Activated CD8-positive, alpha-beta T cell treated with anti-CD3 and anti-CD28 coated beads for 36 hours (primary cell): Measurements from ENCODE around the gene BCL11B. TPM values are rescaled to one million over a fixed set of nuclear protein-coding genes. Genes with fewer than 3 reads are reported as not detected.

Source experiments
- ATAC-seq: fragments of 200-7000 bp; cut with Tn5 transposase; one replicate; pipeline ENCODE4 v1.10.0; 2021; ENCODE audit warnings: mild to moderate bottlenecking, moderate library complexity
- CTCF ChIA-PET: fragments of 350-600 bp; sonication (Branson Sonifier 250); formaldehyde crosslinking; loops from one replicate; lab custom pipeline; 2021; ENCODE audit warnings: antibody characterized with exemption; lab: Charles Lee
- POLR2A ChIA-PET: fragments of 350-600 bp; sonication (Branson Sonifier 250); formaldehyde crosslinking; loops from one replicate; lab custom pipeline; 2021; ENCODE audit warnings: antibody characterized with exemption; lab: Charles Lee
- DNase-seq: peaks from one replicate; pipeline ENCODE4 v3.0.0-alpha.2; 2020
- H3K27ac Mint-ChIP-seq: one replicate; pipeline ENCODE4 v1.8.0; 2021; ENCODE audit warnings: mild to moderate bottlenecking, mixed read lengths
- H3K27me3 Mint-ChIP-seq: one replicate; pipeline ENCODE4 v1.8.0; 2021; ENCODE audit warnings: mixed read lengths
- H3K36me3 Mint-ChIP-seq: one replicate; pipeline ENCODE4 v1.8.0; 2021; ENCODE audit warnings: low read depth, mixed read lengths
- H3K4me1 Mint-ChIP-seq: one replicate; pipeline ENCODE4 v1.8.0; 2021; ENCODE audit warnings: low read depth, mixed read lengths
- H3K4me3 Mint-ChIP-seq: one replicate; pipeline ENCODE4 v1.8.0; 2021; ENCODE audit warnings: mild to moderate bottlenecking, moderate library complexity, mixed read lengths
- H3K9me3 Mint-ChIP-seq: one replicate; pipeline ENCODE4 v1.8.0; 2021; ENCODE audit warnings: mixed read lengths
- intact Hi-C: fragments of 100-400 bp; cut with micrococcal nuclease; formaldehyde crosslinking; loops from one replicate; pipeline ENCODE4 v1.10.0; 2022
- total RNA-seq, 2 experiments: library from RNA; stranded (reverse); gene quantifications; one replicate each; pipeline ENCODE4 v1.2.3, GENCODE V29; 2021
- TF ChIP-seq, protein P1 (sequence below): fragments of 200-600 bp; IDR thresholded peaks from one replicate; pipeline ENCODE4 v1.8.0; 2022; ENCODE audit warnings: antibody characterized with exemption, mild to moderate bottlenecking

BCL11B gene
- 10 to 100 TPM; 48.5 to 53.0 TPM for total RNA-seq

DNA sequence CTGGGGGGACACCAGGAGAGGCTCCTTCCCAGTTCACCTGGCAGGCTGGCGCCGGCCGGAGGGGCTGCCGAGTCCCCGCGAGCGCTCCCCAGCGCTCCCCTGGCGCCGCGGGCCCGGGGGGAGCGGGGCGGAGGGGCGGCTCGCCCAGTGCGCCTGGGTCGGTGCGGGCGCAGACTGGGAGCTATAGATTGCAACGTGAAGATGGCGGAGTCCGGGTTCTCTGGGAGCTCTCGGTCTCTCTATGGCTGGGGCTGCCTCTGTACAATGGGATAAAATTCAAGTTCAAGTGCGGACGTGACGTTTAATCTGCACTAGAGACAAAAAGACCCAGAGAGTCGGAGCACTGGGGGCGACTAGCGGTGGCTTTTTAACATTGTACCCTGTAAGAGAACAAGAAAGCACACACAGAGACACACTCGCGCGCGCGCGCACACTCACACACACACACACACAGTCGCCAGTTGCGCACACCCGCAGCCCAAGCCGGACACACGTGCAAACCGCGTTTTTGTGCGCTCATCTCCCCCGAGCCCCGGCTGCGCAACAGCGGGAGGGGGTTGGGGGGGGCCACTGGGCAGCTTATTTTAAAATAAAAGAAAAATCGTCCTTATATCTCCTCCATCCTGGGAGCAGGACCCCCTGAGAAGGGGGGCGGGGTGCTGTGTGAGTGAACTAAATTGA is at the start of gene BCL11B:
Gene BCL11B, minus strand, starts transcription at position 247 of the 681 bp plus-strand sequence. CDS start 979 bp downstream, outside the sequence.
- Mint-ChIP-seq H3K4me1 (peaks cover 23% of the 10 kb centered on the region), H3K9me3 (no peaks in the 10 kb centered on the region), H3K4me3 (peak within 1 kb of the TSS; percentile 86), H3K27me3 (peaks cover 2% of the 10 kb centered on the region), H3K27ac (peak within 1 kb of the TSS; percentile 96), H3K36me3 (peaks cover 27% of the 10 kb centered on the region)
- ChIA-PET POLR2A (interaction anchor here (0.6 to 15.9 kb wide), 27 partner anchors 11 to 1333 kb away, joined by 3 to 496 read pairs (median 4); no protein-coding TSS in a partner anchor), CTCF (interaction anchor here (0.6 to 1.8 kb wide), 15 partner anchors 10 to 1294 kb away, joined by 3 to 8 read pairs (median 3); no protein-coding TSS in a partner anchor)
- ATAC-seq: peak; percentile 72
- TF ChIP-seq, protein P1, sequence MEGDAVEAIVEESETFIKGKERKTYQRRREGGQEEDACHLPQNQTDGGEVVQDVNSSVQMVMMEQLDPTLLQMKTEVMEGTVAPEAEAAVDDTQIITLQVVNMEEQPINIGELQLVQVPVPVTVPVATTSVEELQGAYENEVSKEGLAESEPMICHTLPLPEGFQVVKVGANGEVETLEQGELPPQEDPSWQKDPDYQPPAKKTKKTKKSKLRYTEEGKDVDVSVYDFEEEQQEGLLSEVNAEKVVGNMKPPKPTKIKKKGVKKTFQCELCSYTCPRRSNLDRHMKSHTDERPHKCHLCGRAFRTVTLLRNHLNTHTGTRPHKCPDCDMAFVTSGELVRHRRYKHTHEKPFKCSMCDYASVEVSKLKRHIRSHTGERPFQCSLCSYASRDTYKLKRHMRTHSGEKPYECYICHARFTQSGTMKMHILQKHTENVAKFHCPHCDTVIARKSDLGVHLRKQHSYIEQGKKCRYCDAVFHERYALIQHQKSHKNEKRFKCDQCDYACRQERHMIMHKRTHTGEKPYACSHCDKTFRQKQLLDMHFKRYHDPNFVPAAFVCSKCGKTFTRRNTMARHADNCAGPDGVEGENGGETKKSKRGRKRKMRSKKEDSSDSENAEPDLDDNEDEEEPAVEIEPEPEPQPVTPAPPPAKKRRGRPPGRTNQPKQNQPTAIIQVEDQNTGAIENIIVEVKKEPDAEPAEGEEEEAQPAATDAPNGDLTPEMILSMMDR: peak; percentile 67
- DNase-seq: peak; percentile 98
- intact Hi-C loops: loop anchor here (5.0 kb wide), 1 partner anchor 1295 kb away; no protein-coding TSS in a partner anchor

DNA sequence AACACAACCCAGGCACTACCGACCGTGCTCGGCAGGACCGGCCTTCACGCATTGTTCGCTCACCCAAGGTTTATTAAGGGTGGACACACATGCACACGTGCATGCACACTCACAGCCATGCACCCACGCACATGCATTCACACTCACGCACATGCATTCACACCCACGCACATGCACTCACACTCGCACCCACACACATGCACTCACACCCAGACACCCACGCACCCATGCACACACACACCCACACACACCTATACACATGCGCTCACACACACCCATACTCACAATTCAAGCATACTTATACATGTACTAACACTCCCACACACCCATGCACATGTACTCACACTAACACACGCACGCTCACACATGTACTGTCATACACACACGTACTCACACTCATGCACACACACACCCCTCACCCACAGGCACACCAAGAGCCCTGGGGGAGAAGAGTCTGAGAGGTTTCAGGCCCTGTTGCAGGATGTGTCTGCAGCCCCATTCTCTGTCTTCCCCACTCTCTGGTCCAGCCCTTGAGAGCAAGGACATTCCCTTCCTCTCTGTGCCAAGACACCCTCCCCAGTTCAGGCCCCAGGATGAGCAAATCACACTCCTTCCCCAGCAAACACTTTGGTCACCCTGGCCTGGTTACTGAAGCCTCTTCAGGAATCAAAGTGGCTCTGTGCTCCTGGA is 49.4 kb upstream of the BCL11B start:
- Mint-ChIP-seq H3K27me3 (no peaks in the 10 kb centered on the region), H3K4me1 (peaks cover 9% of the 10 kb centered on the region), H3K27ac (no peak overlapping the region), H3K4me3 (no peak overlapping the region), H3K9me3 (no peaks in the 10 kb centered on the region), H3K36me3 (no peaks in the 10 kb centered on the region)
- ATAC-seq: no peak
- intact Hi-C loops: loop anchor here (10.0 kb wide), 1 partner anchor 93 kb away; no protein-coding TSS in a partner anchor
- CTCF ChIA-PET: interaction anchor here (1.8 to 2.2 kb wide), 3 partner anchors 14 to 95 kb away, joined by 8 to 33 read pairs (median 10); no protein-coding TSS in a partner anchor
- POLR2A ChIA-PET: no interaction called here
- TF ChIP-seq, protein P1: no peak
- DNase-seq: no peak

DNA sequence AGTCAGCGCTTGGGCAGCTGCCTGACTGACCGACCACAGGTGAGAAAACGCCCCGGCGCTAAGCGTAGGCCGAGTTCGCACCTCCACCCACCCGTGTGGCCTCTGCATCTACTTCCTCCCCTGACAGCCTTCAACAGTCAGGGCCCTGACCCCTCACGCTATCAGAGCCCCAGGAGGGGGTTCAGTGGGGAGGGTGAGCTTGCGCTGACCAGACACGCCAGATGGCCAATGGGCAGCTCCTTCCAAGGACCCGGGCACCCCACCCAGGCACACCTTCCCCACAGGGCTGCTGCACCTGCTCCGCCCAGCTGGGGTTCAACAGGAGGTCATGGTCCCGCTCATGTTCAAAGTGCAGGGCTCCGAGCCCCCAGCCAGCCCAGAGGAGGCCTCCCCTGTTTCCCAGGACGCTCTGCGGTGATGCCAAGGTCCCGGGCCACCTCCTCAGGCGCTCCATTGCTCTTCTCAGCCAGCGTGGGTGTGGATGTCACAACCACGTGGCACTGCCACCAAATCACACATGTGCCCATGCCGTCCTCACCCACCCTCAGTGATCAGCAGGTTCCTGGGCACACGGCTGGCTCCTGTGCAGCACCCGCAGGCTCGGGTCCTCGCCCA is 48.7 kb upstream of the BCL11B start:
- intact Hi-C loops: loop anchor here (10.0 kb wide), 1 partner anchor 94 kb away; no protein-coding TSS in a partner anchor

DNA sequence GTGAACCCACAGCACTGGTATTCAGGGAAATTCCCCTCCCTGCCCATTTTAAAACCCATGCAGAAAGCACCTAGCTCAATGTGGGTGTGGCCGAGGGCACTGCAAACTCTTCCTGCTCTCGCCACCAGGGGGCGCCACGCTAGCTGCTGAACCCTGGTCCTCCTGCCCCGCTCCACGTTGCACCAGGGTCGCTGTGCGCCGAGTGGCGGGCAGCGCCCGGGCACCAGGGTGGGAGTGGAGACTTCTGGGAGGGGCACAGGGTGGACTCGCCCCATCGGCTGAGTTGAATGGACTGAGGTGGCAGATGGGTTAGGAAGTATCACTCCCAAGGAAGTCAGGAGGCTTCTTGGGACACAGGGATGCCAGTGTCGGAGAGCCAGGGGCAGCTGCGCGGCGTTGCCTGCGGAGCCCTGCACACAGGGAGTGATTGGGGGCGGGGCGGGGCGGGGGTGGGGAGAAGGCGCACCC is 48.1 kb upstream of the BCL11B start:
- TF ChIP-seq, protein P1: peak; percentile 91
- Mint-ChIP-seq H3K4me1 (peaks cover 9% of the 10 kb centered on the region), H3K27ac (no peak overlapping the region), H3K27me3 (no peaks in the 10 kb centered on the region), H3K4me3 (peak overlapping the region; percentile 35), H3K36me3 (no peaks in the 10 kb centered on the region), H3K9me3 (no peaks in the 10 kb centered on the region)
- ChIA-PET POLR2A (no interaction called here), CTCF (interaction anchor here (0.5 to 2.2 kb wide), 39 partner anchors 9 to 1227 kb away, joined by 3 to 33 read pairs (median 4); no protein-coding TSS in a partner anchor)
- intact Hi-C loops: loop anchor here (10.0 kb wide), 1 partner anchor 95 kb away; no protein-coding TSS in a partner anchor
- peak; percentile 90 for ATAC-seq
- peak; percentile 89 for DNase-seq

More for the DNA sequence above, 48.7 kb upstream of the BCL11B start:
- Mint-ChIP-seq H3K27ac (no peak overlapping the region), H3K36me3 (no peaks in the 10 kb centered on the region), H3K4me1 (peaks cover 9% of the 10 kb centered on the region), H3K9me3 (no peaks in the 10 kb centered on the region), H3K4me3 (no peak overlapping the region), H3K27me3 (no peaks in the 10 kb centered on the region)
- ATAC-seq (no peak), DNase-seq (peak; percentile 12)
- ChIA-PET POLR2A (no interaction called here), CTCF (interaction anchor here (0.6 to 2.2 kb wide), 18 partner anchors 9 to 624 kb away, joined by 3 to 33 read pairs (median 8); no protein-coding TSS in a partner anchor)
- TF ChIP-seq, protein P1: no peak
